Peyer's patch (tissue), 4 donors: ENCODE data around the gene TRAPPC10. TPM values are rescaled to one million over a fixed set of nuclear protein-coding genes. Genes with fewer than 3 reads are reported as not detected.

Experiments
- DNase-seq, 3 donors: peaks; one replicate each; pipeline ENCODE4 v3.0.0-alpha.2; 2017 to 2019
- H3K27ac ChIP-seq, 4 donors: fragments of 200-600 bp; sonication (generic); one replicate each; pipeline ENCODE4 v1.5.1; 2016 to 2019
- H3K27me3 ChIP-seq, 2 donors: fragments of 200-600 bp; sonication (generic); one replicate each; pipeline ENCODE4 v1.5.1; 2019
- H3K36me3 ChIP-seq, 3 donors: fragments of 200-600 bp; sonication (generic); one replicate each; pipeline ENCODE4 v1.5.1; 2016 to 2019
- H3K4me1 ChIP-seq, 4 donors: fragments of 200-600 bp; sonication (generic); one replicate each; pipeline ENCODE4 v1.5.1; 2016 to 2019
- H3K4me3 ChIP-seq, 4 donors: fragments of 200-600 bp; sonication (generic); 1 replicate in 3 of 4; 2 replicates in 1 of 4; pipeline ENCODE4 v1.5.1; 2016 to 2019; ENCODE audit warnings: mild to moderate bottlenecking in 1 of 4
- H3K9me3 ChIP-seq, 4 donors: fragments of 200-600 bp; sonication (generic); one replicate each; pipeline ENCODE4 v1.5.1; 2016 to 2019; ENCODE audit warnings: mild to moderate bottlenecking in 1 of 4
- POLR2A ChIP-seq, 2 donors: fragments of 450-650 bp; IDR thresholded peaks; one replicate each; pipeline ENCODE4 v1.5.1; 2017; ENCODE audit warnings: antibody characterized with exemption in 2 of 2, mild to moderate bottlenecking in 2 of 2, moderate library complexity in 2 of 2
- total RNA-seq, 4 donors: library from RNA; depleted of rRNA; stranded (reverse); fragments of >200 nt; gene quantifications; one replicate each; pipeline ENCODE4 v1.1.0, GENCODE V29; 2016
- TF ChIP-seq, protein P1 (sequence below), 6 experiments: fragments of 450-650 bp in 4 of 6; fragments of 200-600 bp in 2 of 6; sonication (generic) in 1 of 6; IDR thresholded peaks; one replicate each; pipeline ENCODE4 v1.5.1; 2017 to 2019; ENCODE audit warnings: antibody characterized with exemption in 6 of 6, mild to moderate bottlenecking in 3 of 6, moderate library complexity in 1 of 6

Gene TRAPPC10
- total RNA-seq, 4 donors from 2014 or later = 62.2 to 153 (median 93.0) TPM

DNA sequence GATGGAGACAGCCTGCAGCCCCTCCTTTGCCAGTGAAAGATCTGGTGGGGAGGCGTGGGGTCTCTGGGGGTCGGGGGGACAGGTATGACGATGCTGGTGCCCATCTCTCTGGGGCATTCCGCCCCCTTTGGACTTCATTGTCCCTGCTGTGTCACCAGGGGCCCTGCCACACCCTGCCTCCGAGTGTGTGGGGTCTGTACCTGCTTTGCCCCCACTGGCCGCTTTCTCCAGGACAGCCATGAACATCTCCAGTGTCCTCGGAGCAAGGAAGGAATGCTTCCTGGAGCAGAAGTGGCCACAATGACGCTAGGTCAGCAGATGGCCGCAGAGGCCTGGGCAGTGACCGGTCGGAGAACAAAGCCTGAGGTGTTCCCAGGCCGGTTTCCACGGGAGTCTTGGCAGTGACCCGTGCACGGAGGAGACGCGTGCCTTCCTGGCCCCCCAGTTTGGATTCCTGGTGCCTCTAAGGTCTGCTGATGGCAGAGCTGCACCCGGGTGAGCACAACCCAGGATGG lies 18.6 kb upstream of the TRAPPC10 start:
- Histone ChIP-seq H3K36me3 (no peaks in the 10 kb centered on the region), H3K4me3 (no peak overlapping the region), H3K9me3 (no peaks in the 10 kb centered on the region), H3K27ac (no peak overlapping the region), H3K27me3 (no peaks in the 10 kb centered on the region), H3K4me1 (no peaks in the 10 kb centered on the region)
- DNase-seq = peak in 1 of 3 donors; percentile 28
- TF ChIP-seq POLR2A (IDR thresholded peaks at IDR 0.05) = no peak
- TF ChIP-seq, protein P1, sequence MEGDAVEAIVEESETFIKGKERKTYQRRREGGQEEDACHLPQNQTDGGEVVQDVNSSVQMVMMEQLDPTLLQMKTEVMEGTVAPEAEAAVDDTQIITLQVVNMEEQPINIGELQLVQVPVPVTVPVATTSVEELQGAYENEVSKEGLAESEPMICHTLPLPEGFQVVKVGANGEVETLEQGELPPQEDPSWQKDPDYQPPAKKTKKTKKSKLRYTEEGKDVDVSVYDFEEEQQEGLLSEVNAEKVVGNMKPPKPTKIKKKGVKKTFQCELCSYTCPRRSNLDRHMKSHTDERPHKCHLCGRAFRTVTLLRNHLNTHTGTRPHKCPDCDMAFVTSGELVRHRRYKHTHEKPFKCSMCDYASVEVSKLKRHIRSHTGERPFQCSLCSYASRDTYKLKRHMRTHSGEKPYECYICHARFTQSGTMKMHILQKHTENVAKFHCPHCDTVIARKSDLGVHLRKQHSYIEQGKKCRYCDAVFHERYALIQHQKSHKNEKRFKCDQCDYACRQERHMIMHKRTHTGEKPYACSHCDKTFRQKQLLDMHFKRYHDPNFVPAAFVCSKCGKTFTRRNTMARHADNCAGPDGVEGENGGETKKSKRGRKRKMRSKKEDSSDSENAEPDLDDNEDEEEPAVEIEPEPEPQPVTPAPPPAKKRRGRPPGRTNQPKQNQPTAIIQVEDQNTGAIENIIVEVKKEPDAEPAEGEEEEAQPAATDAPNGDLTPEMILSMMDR (IDR thresholded peaks at IDR 0.05) = no peak

DNA sequence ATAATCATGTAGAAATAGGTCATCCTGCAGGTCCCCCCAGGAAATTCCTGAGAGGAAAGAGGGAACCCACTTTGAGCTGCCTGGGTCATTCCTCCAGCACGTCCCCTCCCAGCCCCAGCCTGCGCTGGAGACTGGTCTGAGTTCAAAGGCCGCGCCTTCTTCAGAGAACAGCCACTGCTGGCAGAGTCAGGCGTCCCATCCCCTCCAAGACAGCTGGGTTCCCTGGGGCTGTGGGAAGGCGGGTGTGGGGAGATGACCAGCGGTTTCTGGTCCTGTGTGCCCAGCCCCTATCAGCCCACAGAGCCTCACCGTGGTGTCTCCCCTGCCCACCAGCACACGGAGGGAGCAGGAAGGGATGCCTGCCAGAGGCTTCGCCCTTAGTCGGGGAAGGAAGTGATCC lies 18.0 kb upstream of the TRAPPC10 start:
- Histone ChIP-seq H3K4me1 (no peaks in the 10 kb centered on the region), H3K9me3 (no peaks in the 10 kb centered on the region), H3K27me3 (no peaks in the 10 kb centered on the region), H3K4me3 (no peak overlapping the region), H3K36me3 (no peaks in the 10 kb centered on the region), H3K27ac (no peak overlapping the region)
- TF ChIP-seq, protein P1 (IDR thresholded peaks at IDR 0.05) = no peak
- no peak for TF ChIP-seq POLR2A (IDR thresholded peaks at IDR 0.05)
- DNase-seq = no peak

DNA sequence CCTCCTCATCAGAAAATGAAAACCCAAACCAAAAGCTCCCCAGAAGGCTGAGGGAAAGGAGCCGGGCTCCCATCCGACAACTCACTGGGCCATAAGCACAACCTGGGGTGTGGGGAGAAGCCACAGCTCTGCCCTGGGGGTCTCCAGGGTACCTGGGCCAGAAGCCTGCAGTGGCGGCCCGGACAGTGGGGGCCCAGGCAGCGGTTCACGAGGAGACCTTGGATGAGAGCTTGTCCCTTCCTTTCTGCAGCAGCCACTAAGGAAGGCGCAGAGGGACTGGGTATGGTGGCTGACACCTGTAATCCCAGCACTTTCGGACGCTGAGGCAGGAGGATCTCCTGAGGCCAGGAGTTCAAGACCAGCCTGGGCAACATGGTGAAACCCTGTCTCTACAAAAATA lies 17.5 kb upstream of the TRAPPC10 start:
- Histone ChIP-seq H3K9me3 (no peaks in the 10 kb centered on the region), H3K36me3 (no peaks in the 10 kb centered on the region), H3K27ac (no peak overlapping the region), H3K4me3 (no peak overlapping the region), H3K4me1 (no peaks in the 10 kb centered on the region), H3K27me3 (no peaks in the 10 kb centered on the region)
- no peak for DNase-seq
- TF ChIP-seq, protein P1 (IDR thresholded peaks at IDR 0.05) = no peak
- TF ChIP-seq POLR2A (IDR thresholded peaks at IDR 0.05) = no peak

DNA sequence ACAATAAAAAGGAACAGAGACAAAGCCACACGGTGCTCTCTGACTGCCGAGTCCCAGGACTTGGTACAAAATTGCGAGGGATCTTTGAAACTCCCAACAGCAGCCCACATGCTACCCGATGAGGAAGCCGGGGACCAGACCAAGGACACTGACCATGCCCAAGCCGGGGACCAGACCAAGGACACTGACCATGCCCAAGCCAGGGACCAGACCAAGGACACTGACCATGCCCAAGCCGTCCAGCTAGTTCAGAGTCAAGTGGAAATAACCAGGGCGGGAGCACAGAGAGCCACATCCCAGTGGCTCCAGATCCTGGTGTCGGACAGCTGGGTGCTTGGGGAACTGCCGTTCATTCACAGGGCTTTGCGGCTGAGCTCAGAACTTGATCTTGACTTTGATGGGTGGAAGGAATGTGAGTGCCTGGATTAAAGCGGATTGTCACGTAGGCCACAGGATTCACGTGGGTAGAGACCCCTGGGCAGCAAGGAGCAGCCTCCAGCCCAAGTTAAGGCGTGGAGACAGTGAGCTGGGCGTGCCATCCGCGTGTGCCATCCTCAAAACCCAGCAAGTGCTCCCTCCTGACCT lies 16.5 kb upstream of the TRAPPC10 start:
- Histone ChIP-seq H3K27ac (no peak overlapping the region), H3K4me3 (no peak overlapping the region), H3K4me1 (no peaks in the 10 kb centered on the region), H3K27me3 (no peaks in the 10 kb centered on the region), H3K36me3 (no peaks in the 10 kb centered on the region), H3K9me3 (no peaks in the 10 kb centered on the region)
- DNase-seq = peak in 1 of 3 donors; percentile 8
- TF ChIP-seq POLR2A (IDR thresholded peaks at IDR 0.05) = no peak
- TF ChIP-seq, protein P1 (IDR thresholded peaks at IDR 0.05) = no peak

GRCh38 chr21:43997766-43998742 lies 14.1 kb upstream of the TRAPPC10 start:
- H3K27me3 ChIP-seq = no peaks in the 10 kb centered on the region
- H3K36me3 ChIP-seq = no peaks in the 10 kb centered on the region
- H3K9me3 ChIP-seq = no peaks in the 10 kb centered on the region
- no peak for DNase-seq
- H3K4me1 ChIP-seq = no peaks in the 10 kb centered on the region
- no peak overlapping the region for H3K27ac ChIP-seq
- TF ChIP-seq POLR2A (IDR thresholded peaks at IDR 0.05) = no peak
- TF ChIP-seq, protein P1 (IDR thresholded peaks at IDR 0.05) = no peak
- H3K4me3 ChIP-seq = no peak overlapping the region
